Fibroblast of the aortic adventitia (primary cell): Measurements from ENCODE around the gene CDH13. TPM values are rescaled to one million over a fixed set of nuclear protein-coding genes. Genes with fewer than 3 reads are reported as not detected.
A peak's percentile ranks its signal among the peaks of the same experiment; 100 is the strongest.

ENCODE experiments used
- DNase-seq: peaks from one replicate; pipeline ENCODE4 v3.0.0-alpha.2; 2010; ENCODE audit warnings: low read depth
- H3K4me3 ChIP-seq: 2 replicates; pipeline ENCODE4 v1.5.1; 2011; ENCODE audit warnings: low read depth, mild to moderate bottlenecking, control low read depth, low read length, moderate library complexity
- total RNA-seq: library from RNA; depleted of rRNA; stranded (reverse); fragments of >200 nt; gene quantifications from 2 replicates; pipeline ENCODE4 v1.2.3, GENCODE V29; 2012; ENCODE audit warnings: low replicate concordance
- TF ChIP-seq, protein P1 (sequence below): IDR thresholded peaks from 2 replicates; pipeline ENCODE4 v1.5.1; 2011; ENCODE audit warnings: mild to moderate bottlenecking, low read length, control low read depth, inconsistent platforms; ENCODE audit not compliant: insufficient read depth

The CDH13 gene
- total RNA-seq, 1 donor: 55.7 TPM

DNA sequence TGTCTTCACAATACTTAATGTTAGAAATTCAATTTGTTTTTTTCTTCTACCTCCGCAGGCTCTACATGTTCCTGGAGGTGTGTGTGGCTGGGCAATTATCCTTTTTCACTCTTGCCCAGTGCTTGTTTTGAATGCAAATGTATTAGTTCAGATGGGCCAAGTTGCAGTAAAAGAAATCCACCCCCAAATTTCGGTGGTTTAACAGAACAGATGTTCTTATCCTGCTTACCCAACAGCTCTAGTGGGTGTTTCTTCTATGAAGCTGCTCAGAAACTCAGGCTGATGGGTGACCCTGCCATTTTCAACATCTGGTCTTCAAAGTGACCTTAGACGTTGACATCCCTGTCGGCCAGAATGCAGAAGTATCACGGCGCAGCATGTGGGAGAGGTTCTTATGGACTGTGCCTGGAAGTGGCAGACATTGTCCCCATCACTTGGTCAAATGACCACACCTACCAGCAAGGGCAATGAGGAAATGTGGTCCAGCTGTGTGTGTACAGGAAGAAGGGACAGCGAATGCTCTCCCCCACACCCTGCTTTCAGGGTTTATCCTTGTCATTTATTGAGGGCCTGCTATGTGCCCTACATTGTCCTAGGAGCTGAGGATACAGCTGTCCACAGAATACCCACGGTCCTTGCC, 157.3 kb downstream of the CDH13 start:
- TF ChIP-seq, protein P1, sequence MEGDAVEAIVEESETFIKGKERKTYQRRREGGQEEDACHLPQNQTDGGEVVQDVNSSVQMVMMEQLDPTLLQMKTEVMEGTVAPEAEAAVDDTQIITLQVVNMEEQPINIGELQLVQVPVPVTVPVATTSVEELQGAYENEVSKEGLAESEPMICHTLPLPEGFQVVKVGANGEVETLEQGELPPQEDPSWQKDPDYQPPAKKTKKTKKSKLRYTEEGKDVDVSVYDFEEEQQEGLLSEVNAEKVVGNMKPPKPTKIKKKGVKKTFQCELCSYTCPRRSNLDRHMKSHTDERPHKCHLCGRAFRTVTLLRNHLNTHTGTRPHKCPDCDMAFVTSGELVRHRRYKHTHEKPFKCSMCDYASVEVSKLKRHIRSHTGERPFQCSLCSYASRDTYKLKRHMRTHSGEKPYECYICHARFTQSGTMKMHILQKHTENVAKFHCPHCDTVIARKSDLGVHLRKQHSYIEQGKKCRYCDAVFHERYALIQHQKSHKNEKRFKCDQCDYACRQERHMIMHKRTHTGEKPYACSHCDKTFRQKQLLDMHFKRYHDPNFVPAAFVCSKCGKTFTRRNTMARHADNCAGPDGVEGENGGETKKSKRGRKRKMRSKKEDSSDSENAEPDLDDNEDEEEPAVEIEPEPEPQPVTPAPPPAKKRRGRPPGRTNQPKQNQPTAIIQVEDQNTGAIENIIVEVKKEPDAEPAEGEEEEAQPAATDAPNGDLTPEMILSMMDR: no peak

DNA sequence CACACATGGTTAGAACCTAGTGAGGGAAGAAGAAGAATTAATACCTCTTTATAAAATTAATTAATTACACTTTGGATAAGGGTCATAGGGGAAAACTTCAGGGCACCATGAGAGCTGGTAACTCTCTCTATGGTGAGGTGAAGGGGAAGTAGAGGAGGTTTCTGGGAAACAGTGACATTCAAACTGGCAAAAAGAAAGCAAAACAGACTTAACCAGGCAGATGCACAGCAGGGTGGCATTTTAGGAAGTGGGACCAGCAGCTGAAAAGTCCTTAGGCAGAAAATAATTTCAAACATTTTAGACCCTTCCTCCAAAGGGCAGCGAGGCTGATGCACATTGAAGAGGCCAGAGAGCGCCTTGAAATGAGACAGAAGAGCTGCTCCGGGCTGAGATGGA, 157.8 kb downstream of the CDH13 start:
- H3K4me3 ChIP-seq: no peak overlapping the region
- TF ChIP-seq, protein P1: no peak
- DNase-seq: no peak

More for the DNA sequence above, 157.3 kb downstream of the CDH13 start:
- no peak overlapping the region for H3K4me3 ChIP-seq
- DNase-seq: no peak

DNA sequence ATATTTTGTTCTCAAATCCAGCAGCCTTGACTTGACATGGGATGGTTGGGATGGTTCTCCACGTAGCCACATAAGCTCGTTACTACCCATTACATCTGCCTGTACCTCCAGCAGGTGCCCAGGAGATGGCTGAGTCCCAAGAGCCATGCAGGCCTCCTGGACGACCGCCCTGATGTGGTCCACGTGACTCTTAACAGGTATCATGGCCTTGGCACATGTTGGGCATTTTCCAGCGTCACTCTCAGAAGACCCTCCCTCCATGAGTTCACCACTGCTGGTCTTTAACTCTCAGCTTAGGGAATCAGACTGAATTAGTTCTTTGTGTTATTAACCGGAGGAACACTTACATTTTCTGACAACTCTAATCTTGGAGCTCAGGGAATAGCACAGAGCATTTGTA, 161.5 kb downstream of the CDH13 start:
- TF ChIP-seq, protein P1: no peak
- no peak for DNase-seq
- H3K4me3 ChIP-seq: no peak overlapping the region

DNA sequence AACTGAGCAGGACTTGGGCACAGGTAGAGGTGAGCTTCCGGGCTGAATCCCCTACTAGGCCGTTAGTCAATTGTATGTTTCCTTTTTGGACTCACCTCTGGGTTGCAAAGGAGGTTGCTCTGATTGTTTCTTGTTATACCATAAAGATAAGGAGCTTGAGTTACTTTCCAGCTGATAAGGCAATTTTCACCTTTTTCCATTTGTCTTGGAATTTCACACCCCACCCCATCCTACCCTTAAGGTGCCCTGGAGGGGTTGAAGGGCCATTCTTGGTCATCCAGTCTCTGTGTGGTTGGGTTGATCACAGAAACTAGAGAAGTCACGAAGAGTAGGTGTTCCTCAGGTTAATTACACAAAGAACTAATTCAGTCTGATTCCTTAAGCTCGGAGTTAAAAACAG, 162.2 kb downstream of the CDH13 start:
- TF ChIP-seq, protein P1: no peak
- H3K4me3 ChIP-seq: no peak overlapping the region
- no peak for DNase-seq

DNA sequence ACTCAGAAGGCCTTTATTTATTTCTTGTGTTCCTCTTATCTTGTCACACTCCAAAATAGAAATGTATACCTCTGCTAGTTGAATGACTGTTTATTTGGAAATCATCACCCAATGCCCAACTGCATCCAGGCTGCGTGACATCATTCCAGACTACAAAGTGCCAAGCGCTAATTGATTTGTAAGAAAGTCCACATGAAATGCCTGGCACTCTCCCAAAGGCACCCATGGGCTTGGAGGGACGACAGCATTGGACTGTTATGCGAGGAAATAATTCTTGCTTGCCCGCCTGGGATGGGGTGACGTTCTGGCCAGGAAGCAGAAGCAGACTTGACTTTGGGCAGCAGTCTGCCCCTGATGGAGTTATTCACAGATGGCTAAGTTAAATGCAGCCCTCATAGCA, 165.9 kb downstream of the CDH13 start:
- no peak for DNase-seq
- TF ChIP-seq, protein P1: no peak
- H3K4me3 ChIP-seq: no peak overlapping the region

DNA sequence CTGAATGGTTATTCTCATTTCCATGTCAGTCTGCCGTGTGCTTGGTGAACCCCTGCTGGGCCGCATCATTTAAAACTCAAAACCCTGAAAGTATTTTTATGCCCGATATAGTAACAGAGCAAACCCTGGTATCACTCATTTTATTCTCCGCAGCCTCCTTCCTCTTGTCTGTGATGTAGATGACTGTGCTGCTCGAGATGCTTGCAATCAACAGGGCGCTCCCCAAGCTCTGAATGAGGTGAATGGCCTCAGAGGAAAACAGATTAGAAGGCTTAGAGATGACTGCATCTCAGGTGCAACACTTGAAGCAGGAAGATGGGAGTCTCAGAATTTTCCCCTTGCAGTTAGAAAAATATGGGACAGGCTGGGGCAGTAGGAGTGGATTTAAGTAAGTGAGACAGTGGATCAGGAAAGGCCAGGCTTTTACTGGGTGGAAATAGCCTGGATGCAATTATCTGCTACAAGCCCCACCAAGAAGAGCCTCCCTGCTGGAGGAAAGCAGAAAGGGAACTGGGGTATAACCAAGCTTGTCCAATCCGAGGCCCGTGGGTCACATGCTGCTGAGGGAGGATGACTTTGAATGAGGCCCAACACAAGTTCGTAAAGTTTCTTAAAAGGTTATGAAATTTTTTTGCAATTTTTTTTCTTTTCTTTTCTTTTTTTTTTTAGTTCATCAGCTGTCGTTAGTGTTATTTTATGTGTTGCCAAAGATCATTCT, 166.9 kb downstream of the CDH13 start:
- TF ChIP-seq, protein P1: peak; percentile 13
- no peak overlapping the region for H3K4me3 ChIP-seq
- peak; percentile 18 for DNase-seq
